Activated T-helper 2 cell treated with anti-CD3 and anti-CD28 coated beads, Interferon-gamma antibody, Interleukin-2, Interleukin-4, amounts not matched to agents 10 μg/mL and 5 μg/mL and 100 μg/mL, durations not matched to agents 14 hours and 24 hours and 36 hours (primary cell): ENCODE measurements around the gene TYMP. TPM values are rescaled to one million over a fixed set of nuclear protein-coding genes. Genes with fewer than 3 reads are reported as not detected.

Experiments used
- DNase-seq: peaks from one replicate; pipeline ENCODE4 v3.0.0; 2021; ENCODE audit warnings: low spot score
- H3K27ac Mint-ChIP-seq: one replicate; pipeline ENCODE4 v1.8.0; 2021; ENCODE audit warnings: mixed read lengths
- H3K27me3 Mint-ChIP-seq: one replicate; pipeline ENCODE4 v1.8.0; 2021; ENCODE audit warnings: low read depth, mixed read lengths
- H3K36me3 Mint-ChIP-seq: one replicate; pipeline ENCODE4 v1.8.0; 2021; ENCODE audit warnings: low read depth, mixed read lengths
- H3K4me1 Mint-ChIP-seq: one replicate; pipeline ENCODE4 v1.8.0; 2021; ENCODE audit warnings: low read depth, mixed read lengths
- H3K4me3 Mint-ChIP-seq: one replicate; pipeline ENCODE4 v1.8.0; 2021; ENCODE audit warnings: low read depth, mild to moderate bottlenecking, moderate library complexity, mixed read lengths
- H3K9me3 Mint-ChIP-seq: one replicate; pipeline ENCODE4 v1.8.0; 2021; ENCODE audit warnings: mixed read lengths
- intact Hi-C: fragments of 100-400 bp; cut with micrococcal nuclease; formaldehyde crosslinking; loops from one replicate; pipeline ENCODE4 v1.15.1; 2023
- total RNA-seq: library from RNA; stranded (reverse); gene quantifications from 2 replicates; pipeline ENCODE4 v1.2.3, GENCODE V29; 2022

Gene TYMP
- total RNA-seq, 1 donor from 2014 or later, result 36.9 TPM

DNA sequence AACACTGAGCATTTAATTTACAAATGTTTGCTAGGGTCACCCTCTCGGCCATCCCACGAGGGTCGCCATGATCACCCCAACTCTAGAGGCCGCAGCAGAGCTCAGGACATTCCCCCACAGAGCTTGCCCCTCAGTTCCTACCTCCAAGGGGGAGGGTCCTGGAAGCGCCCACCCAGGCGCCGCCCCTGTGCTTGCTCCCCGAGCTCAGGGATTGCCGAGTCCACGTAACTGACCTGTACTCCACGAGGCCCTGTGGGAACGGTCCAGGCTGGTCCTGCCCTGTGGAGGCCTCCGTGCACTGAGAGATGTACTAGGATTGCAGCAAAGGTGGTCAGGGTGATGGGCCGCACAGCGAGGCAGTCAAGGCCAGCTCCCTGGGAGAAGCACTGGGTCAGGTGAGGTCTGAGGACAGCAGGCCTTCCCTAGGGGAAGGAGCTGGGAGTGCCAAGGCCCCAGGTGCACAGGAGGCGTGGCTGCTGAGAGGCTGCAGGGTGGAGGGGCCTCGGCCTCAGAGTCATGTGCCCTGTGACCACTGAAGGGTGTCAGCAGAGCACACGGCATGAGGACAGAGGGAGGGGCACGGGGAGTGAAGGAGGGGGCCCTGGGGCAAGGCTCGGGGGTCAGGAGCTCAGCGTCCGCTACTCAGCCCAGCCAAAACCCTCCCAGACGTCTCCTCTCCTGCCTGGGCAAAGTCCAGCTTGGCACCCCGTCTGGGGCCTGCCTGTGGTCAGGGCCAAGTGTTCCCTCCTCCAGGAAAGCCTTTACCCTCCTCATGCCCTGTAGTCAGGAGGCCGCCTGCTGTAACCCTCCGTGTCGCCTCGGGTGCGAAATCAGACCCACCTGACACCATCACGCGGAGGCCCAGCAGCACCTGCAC, 45.6 kb downstream of the TYMP start:
- Mint-ChIP-seq H3K4me3 (no peak overlapping the region), H3K36me3 (no peaks in the 10 kb centered on the region)

DNA sequence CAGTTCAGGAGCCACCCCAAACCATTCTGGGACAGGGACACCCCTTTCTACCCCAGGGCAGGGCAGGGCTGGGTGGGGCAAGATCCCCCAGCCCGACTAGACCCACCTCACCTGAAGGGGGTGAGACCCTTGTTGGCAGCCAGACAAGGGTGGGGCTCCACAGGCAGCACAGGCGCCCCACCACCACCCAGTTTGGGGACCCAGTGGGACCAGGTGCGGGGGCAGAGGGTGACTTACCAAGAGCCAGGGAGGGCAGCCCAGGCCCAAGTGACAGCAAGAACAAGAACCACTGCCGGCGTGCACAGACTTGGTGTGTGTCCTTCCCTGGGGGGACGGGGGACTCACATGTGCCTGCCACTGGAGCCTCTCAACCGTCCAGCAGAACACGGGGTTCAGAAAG, 46.3 kb downstream of the TYMP start:
- intact Hi-C loops, result no loop called here
- H3K27me3 Mint-ChIP-seq, result peaks cover 15% of the 10 kb centered on the region
- no peak overlapping the region for H3K4me3 Mint-ChIP-seq
- H3K27ac Mint-ChIP-seq, result no peak overlapping the region
- H3K4me1 Mint-ChIP-seq, result peaks cover 7% of the 10 kb centered on the region
- no peak for DNase-seq
- H3K36me3 Mint-ChIP-seq, result no peaks in the 10 kb centered on the region
- no peaks in the 10 kb centered on the region for H3K9me3 Mint-ChIP-seq

More for the DNA sequence above, 45.6 kb downstream of the TYMP start:
- H3K4me1 Mint-ChIP-seq, result peaks cover 7% of the 10 kb centered on the region
- intact Hi-C loops, result no loop called here
- no peak overlapping the region for H3K27ac Mint-ChIP-seq
- H3K27me3 Mint-ChIP-seq, result peaks cover 12% of the 10 kb centered on the region
- no peak for DNase-seq
- H3K9me3 Mint-ChIP-seq, result no peaks in the 10 kb centered on the region

GRCh38 chr22:50483106-50483505, 46.7 kb downstream of the TYMP start:
- H3K27ac Mint-ChIP-seq, result no peak overlapping the region
- H3K27me3 Mint-ChIP-seq, result peaks cover 15% of the 10 kb centered on the region
- no peaks in the 10 kb centered on the region for H3K36me3 Mint-ChIP-seq
- H3K9me3 Mint-ChIP-seq, result no peaks in the 10 kb centered on the region
- H3K4me1 Mint-ChIP-seq, result peaks cover 7% of the 10 kb centered on the region
- H3K4me3 Mint-ChIP-seq, result peak overlapping the region; percentile 39
- no peak for DNase-seq
- intact Hi-C loops, result no loop called here

GRCh38 chr22:50482107-50483074, 47.4 kb downstream of the TYMP start:
- Mint-ChIP-seq H3K27me3 (peaks cover 15% of the 10 kb centered on the region), H3K9me3 (no peaks in the 10 kb centered on the region), H3K4me3 (peak overlapping the region; percentile 77), H3K4me1 (peaks cover 7% of the 10 kb centered on the region), H3K36me3 (no peaks in the 10 kb centered on the region), H3K27ac (no peak overlapping the region)
- intact Hi-C loops, result no loop called here
- DNase-seq, result no peak

DNA sequence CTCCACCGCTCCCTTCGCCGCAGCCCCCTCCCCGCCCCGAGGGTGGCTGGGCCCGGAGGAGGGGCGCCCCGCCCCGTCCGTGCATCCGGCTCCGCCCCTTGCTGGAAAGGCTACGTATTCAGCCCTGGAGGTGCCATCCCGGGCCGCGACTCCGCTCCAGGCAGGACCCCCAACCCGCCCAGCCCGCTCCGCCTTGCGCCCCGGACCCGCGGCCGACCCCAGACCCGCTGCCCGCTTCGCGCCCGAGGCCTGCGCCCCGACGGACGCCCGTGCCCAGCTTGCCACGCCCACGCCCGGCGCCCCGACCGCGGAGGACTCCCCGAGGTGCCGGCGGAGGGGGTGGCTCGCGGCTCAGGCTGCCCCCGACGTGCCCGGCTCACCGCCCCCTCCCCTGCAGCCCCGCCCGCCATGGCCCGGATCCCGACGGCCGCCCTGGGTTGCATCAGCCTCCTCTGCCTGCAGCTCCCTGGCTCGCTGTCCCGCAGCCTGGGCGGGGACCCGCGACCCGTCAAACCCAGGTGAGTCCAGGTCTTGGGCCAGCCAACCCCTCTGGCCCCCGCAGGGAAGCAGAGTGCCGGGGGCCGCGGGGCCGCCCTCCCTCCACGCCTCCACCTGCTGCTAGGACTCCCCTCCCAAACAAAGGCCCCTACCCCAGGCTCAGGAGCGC, 48.2 kb downstream of the TYMP start, which contains the start of gene ADM2:
Gene ADM2, plus strand, starts transcription at position 104 of the 667 bp plus-strand sequence. Its CDS starts 305 bp downstream, at position 409.
- peak within 1 kb of the TSS; percentile 38 for H3K27ac Mint-ChIP-seq
- H3K9me3 Mint-ChIP-seq, result no peaks in the 10 kb centered on the region
- intact Hi-C loops, result no loop called here
- H3K36me3 Mint-ChIP-seq, result no peaks in the 10 kb centered on the region
- H3K4me3 Mint-ChIP-seq, result peak within 1 kb of the TSS; percentile 78
- DNase-seq, result peak; percentile 69
- H3K4me1 Mint-ChIP-seq, result peaks cover 7% of the 10 kb centered on the region
- peaks cover 15% of the 10 kb centered on the region for H3K27me3 Mint-ChIP-seq

DNA sequence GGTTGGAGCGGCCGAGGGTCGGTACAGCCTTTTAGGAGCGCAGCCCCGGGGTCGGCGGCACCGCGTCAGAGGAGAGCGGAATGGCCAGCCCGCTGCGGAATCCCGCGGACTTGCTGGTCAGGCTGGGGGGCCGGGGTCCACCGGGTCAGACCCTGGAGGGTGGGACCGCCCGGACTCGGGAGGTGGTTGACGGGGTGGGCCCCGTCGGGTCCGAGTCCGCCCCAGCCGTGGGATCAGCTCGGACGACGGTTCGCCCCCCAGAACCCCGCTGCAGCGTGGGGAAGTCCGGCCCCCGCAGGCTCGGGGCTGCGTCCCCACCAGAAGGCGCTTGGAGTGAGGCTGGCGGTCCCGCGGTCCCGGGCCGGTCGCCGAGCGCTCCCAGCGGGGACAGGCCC, 48.8 kb downstream of the TYMP start:
- peaks cover 7% of the 10 kb centered on the region for H3K4me1 Mint-ChIP-seq
- peak overlapping the region; percentile 68 for H3K4me3 Mint-ChIP-seq

DNA sequence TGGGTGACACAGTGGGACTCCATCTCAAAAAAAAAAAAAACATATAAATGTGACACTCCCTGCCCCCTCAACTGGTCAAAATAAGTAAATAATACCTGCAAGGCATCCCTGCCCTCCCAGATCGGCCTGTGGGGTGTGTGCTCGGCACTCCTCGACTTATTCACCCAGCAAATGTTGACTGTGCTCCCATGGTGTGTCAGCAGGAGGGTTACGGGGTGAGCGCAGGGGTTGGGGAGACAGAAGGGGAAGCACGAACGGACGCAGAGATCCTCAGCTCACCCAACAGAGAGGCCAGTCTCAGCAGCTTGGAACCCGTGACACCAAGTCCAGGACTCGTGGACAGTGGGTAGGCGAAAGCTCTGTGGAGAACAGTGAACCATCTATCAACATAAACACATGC, 50.1 kb downstream of the TYMP start:
- no peak overlapping the region for H3K27ac Mint-ChIP-seq
- DNase-seq, result no peak
- H3K27me3 Mint-ChIP-seq, result peaks cover 15% of the 10 kb centered on the region
- intact Hi-C loops, result no loop called here
- peak overlapping the region; percentile 78 for H3K4me3 Mint-ChIP-seq
- H3K9me3 Mint-ChIP-seq, result no peaks in the 10 kb centered on the region
- no peaks in the 10 kb centered on the region for H3K36me3 Mint-ChIP-seq
- H3K4me1 Mint-ChIP-seq, result peaks cover 11% of the 10 kb centered on the region

More for the DNA sequence above, 48.8 kb downstream of the TYMP start:
- Mint-ChIP-seq H3K9me3 (no peaks in the 10 kb centered on the region), H3K36me3 (no peaks in the 10 kb centered on the region), H3K27me3 (peaks cover 15% of the 10 kb centered on the region), H3K27ac (no peak overlapping the region)
- DNase-seq, result no peak
- intact Hi-C loops, result no loop called here

GRCh38 chr22:50477923-50478322, 51.9 kb downstream of the TYMP start:
- intact Hi-C loops, result no loop called here
- H3K36me3 Mint-ChIP-seq, result peaks cover 5% of the 10 kb centered on the region
- DNase-seq, result no peak
- no peak overlapping the region for H3K4me3 Mint-ChIP-seq
- H3K27me3 Mint-ChIP-seq, result peaks cover 15% of the 10 kb centered on the region
- no peak overlapping the region for H3K27ac Mint-ChIP-seq
- no peaks in the 10 kb centered on the region for H3K9me3 Mint-ChIP-seq
- peaks cover 24% of the 10 kb centered on the region for H3K4me1 Mint-ChIP-seq

DNA sequence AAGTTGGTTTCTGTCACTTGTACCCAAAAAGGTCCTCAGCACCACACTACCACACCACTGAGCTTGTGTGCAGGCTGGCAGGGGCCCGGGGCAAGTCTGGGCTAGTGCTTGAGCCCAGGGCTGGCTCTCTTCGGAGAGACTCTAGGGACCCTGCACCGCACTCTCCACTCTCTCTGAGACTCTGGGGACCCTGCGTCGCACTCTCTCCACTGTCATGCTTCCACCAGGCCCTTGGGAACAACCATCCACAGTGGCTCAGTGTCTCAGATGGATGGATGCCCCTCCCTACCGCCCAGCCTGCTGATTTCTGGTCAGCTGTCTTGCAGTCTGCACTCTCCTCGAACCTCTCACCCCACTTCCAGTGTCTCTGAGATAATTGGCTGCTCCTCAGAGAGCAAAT, 52.9 kb downstream of the TYMP start:
- DNase-seq, result no peak
- peaks cover 29% of the 10 kb centered on the region for H3K4me1 Mint-ChIP-seq
- peak overlapping the region; percentile 68 for H3K4me3 Mint-ChIP-seq
- H3K27me3 Mint-ChIP-seq, result peaks cover 15% of the 10 kb centered on the region
- H3K36me3 Mint-ChIP-seq, result peaks cover 5% of the 10 kb centered on the region
- intact Hi-C loops, result no loop called here
- H3K27ac Mint-ChIP-seq, result peak overlapping the region; percentile 4
- H3K9me3 Mint-ChIP-seq, result no peaks in the 10 kb centered on the region

Other genes with a start within 250 kb of the TYMP start
- 9.8 and 11.1 TPM in 2 replicates for gene PLXNB2, start 222.4 kb downstream of the TYMP start, total RNA-seq
- 2.3 and 2.7 TPM in 2 replicates for gene DENND6B, start 203.0 kb downstream of the TYMP start, total RNA-seq
- 42.9 and 45.0 TPM in 2 replicates for gene PPP6R2, start 186.7 kb downstream of the TYMP start, total RNA-seq
- gene SBF1, start 55.0 kb downstream of the TYMP start, total RNA-seq, result 102 and 106 TPM in 2 replicates
- 2.2 and 2.9 TPM in 2 replicates for gene ADM2, start 48.5 kb downstream of the TYMP start, total RNA-seq
- 0.25 TPM in 1 of 2 replicates, not detected in the other for gene MIOX, start 43.2 kb downstream of the TYMP start, total RNA-seq
- gene LMF2, start 22.3 kb downstream of the TYMP start, total RNA-seq, result 77.2 and 81.8 TPM in 2 replicates
- 112 and 115 TPM in 2 replicates for gene NCAPH2, start 21.8 kb downstream of the TYMP start, total RNA-seq
- gene SCO2, start 4.4 kb downstream of the TYMP start, total RNA-seq, result 3.8 and 8.7 TPM in 2 replicates
- gene KLHDC7B, start 15.9 kb upstream of the TYMP start, total RNA-seq, result 3.0 and 3.3 TPM in 2 replicates
- gene SYCE3, start 32.9 kb upstream of the TYMP start, total RNA-seq, result 0.62 TPM in 1 of 2 replicates, not detected in the other
- gene CPT1B, start 48.4 kb upstream of the TYMP start, total RNA-seq, result 68.2 and 74.3 TPM in 2 replicates
- 86.1 and 90.9 TPM in 2 replicates for gene CHKB, start 52.8 kb upstream of the TYMP start, total RNA-seq
- gene MAPK8IP2, start 70.8 kb upstream of the TYMP start, total RNA-seq, result 0.09 and 0.16 TPM in 2 replicates
- 25.0 TPM in 2 replicates for gene ARSA, start 98.1 kb upstream of the TYMP start, total RNA-seq
- gene SHANK3, start 142.8 kb upstream of the TYMP start, total RNA-seq, result 0.16 and 0.25 TPM in 2 replicates
- not detected in 2 replicates for gene ACR, start 208.2 kb upstream of the TYMP start, total RNA-seq